Aorta (tissue), 5 donors: ENCODE results near the gene UCMA. TPM values are rescaled to one million over a fixed set of nuclear protein-coding genes. Genes with fewer than 3 reads are reported as not detected.
A peak's percentile ranks its signal among the peaks of the same experiment; 100 is the strongest.
"Not testable (repeated sequence)": the region's sequence is repeated elsewhere in the genome, so short reads cannot be mapped to it uniquely, and the experiment has no call there.

Experiments
- ATAC-seq: fragments of 200-7000 bp; cut with Tn5 transposase; one replicate; pipeline ENCODE4 v1.9.1; 2022; ENCODE audit warnings: moderate library complexity; ENCODE audit not compliant: low FRiP score
- DNase-seq, 2 donors: peaks; one replicate each; pipeline ENCODE4 v3.0.0-alpha.2; 2020
- H3K27ac ChIP-seq, 2 donors: one replicate each; pipeline ENCODE4 v1.5.1; 2013; ENCODE audit warnings: low read length in 2 of 2, mild to moderate bottlenecking in 2 of 2, moderate library complexity in 2 of 2, control low read depth in 1 of 2, inconsistent platforms in 1 of 2, low read depth in 1 of 2
- H3K27me3 ChIP-seq, 2 donors: one replicate each; pipeline ENCODE4 v1.6.1; 2013; ENCODE audit warnings: control low read depth in 1 of 2, low read length in 1 of 2, mild to moderate bottlenecking in 1 of 2, moderate library complexity in 1 of 2; ENCODE audit not compliant: insufficient read depth in 2 of 2, control insufficient read depth in 1 of 2
- H3K36me3 ChIP-seq, 2 donors: one replicate each; pipeline ENCODE4 v1.6.1; 2013; ENCODE audit warnings: control low read depth in 1 of 2, low read length in 1 of 2, mild to moderate bottlenecking in 1 of 2; ENCODE audit not compliant: insufficient read depth in 2 of 2, control insufficient read depth in 1 of 2
- H3K4me1 ChIP-seq, 2 donors: one replicate each; pipeline ENCODE4 v1.6.1; 2013; ENCODE audit warnings: low read length in 2 of 2, control low read depth in 1 of 2, mild to moderate bottlenecking in 1 of 2, moderate library complexity in 1 of 2; ENCODE audit not compliant: insufficient read depth in 2 of 2, control insufficient read depth in 1 of 2
- H3K4me3 ChIP-seq, 2 donors: one replicate each; pipeline ENCODE4 v1.5.1; 2013; ENCODE audit warnings: low read length in 2 of 2, control low read depth in 1 of 2, mild to moderate bottlenecking in 1 of 2
- H3K9me3 ChIP-seq: one replicate; pipeline ENCODE4 v1.6.1; 2013; ENCODE audit warnings: mild to moderate bottlenecking, low read length; ENCODE audit not compliant: control insufficient read depth
- WGBS, 2 donors: extraction: QIAGEN DNeasy Blood & Tissue Kit; methylation state at CpG; one replicate each; pipeline ENCODE4 v1.1.7; 2013; 5-methylcytosine and 5-hydroxymethylcytosine counted together
- intact Hi-C, 2 donors: fragments of 100-400 bp; cut with DNase I; formaldehyde crosslinking; loops; one replicate each; pipeline versions ENCODE4 v1.14.2 to v1.15.0; 2022
- long read RNA-seq, 2 donors: library from polyadenylated mRNA; unstranded; transcript quantifications; one replicate each; pipeline ENCODE4 v2.0.0, GENCODE V29; 2020 to 2021
- polyA plus RNA-seq, 2 donors: library from polyadenylated mRNA; stranded (reverse); fragments of 200-250 nt; gene quantifications; one replicate each; pipeline ENCODE4 v1.2.3, GENCODE V29; 2013
- total RNA-seq, 2 donors: library from RNA; stranded (reverse); fragmentation: NEBNext Ultra II Directional; extraction: Animal tissue kit (Norgen Biotek cat#: 25700); gene quantifications; one replicate each; pipeline ENCODE4 v1.2.1, GENCODE V29; 2021
- donor health status: healthy with polysubstance abuse.
- donor health status: Bipolar disorder and iron deficiency.
- donor health status: DM: no; HTN: no; CAD: no.
- donor health status: DM: no; HTN: no; CAD: no.
- donor health status: DM: yes; HTN: yes; CAD: no.

UCMA gene, protein sequence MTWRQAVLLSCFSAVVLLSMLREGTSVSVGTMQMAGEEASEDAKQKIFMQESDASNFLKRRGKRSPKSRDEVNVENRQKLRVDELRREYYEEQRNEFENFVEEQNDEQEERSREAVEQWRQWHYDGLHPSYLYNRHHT
- total RNA-seq (not detected), polyA plus RNA-seq (not detected)
- long read RNA-seq, donor 1: 0 reads
- long read RNA-seq, donor 2: 0 reads

DNA sequence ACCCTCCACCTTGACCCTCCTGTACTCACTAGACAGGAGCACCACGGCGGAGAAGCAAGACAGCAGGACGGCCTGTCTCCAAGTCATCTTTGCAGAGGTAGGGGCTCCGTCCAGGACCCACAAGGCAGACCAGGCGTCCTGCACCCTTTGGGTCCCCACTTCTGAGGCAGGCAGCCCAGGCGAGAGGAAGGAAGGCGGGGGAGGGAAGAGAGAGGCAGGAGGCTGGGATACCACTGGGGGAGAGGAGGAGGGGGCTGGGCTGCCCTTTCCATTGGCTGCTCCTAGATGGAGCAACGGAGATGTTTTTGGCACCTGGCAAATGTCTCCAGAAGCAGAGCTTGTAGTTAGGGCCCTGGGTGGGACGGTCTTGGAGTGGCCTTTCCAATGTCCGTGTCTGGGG lies at the start of gene UCMA:
Gene UCMA, minus strand, starts transcription at position 203 of the 400 bp plus-strand sequence. Its CDS starts 116 bp downstream, at position 87.
- Histone ChIP-seq H3K27me3 (no peaks in the 10 kb centered on the region), H3K4me3 (no peak within 1 kb of the TSS), H3K4me1 (no peaks in the 10 kb centered on the region), H3K36me3 (no peaks in the 10 kb centered on the region), H3K9me3 (no peaks in the 10 kb centered on the region), H3K27ac (no peak within 1 kb of the TSS)
- ATAC-seq (no peak), DNase-seq (no peak)
- 54 to 61% methylated on average over 10 of the region's 10 CpGs for WGBS, 2 donors
- intact Hi-C loops: no loop called here

DNA sequence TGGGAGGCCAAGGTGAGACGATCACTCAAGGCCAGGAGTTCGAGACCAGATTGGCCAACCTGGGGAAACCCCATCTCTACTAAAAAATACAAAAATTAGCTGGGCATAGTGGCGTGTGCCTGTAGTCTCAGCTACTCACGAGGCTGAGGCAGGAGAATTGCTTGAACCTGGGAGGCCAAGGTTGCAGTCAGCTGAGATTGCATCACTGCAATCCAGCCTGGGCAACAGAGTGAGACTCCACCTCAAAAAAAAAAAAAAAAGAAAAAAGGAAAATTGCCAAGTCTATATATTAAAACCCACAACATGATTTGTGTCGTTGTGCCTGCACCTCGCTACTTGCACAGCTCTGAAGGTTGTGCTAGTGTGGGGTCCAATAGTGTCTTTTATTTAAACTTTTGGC lies 48.2 kb upstream of the UCMA start:
- intact Hi-C loops, H3K27me3 ChIP-seq, H3K4me3 ChIP-seq, H3K27ac ChIP-seq, H3K36me3 ChIP-seq, H3K9me3 ChIP-seq, DNase-seq, H3K4me1 ChIP-seq, ATAC-seq: not testable (repeated sequence)
- 92 to 94% methylated on average over 6 of the region's 6 CpGs for WGBS, 2 donors

DNA sequence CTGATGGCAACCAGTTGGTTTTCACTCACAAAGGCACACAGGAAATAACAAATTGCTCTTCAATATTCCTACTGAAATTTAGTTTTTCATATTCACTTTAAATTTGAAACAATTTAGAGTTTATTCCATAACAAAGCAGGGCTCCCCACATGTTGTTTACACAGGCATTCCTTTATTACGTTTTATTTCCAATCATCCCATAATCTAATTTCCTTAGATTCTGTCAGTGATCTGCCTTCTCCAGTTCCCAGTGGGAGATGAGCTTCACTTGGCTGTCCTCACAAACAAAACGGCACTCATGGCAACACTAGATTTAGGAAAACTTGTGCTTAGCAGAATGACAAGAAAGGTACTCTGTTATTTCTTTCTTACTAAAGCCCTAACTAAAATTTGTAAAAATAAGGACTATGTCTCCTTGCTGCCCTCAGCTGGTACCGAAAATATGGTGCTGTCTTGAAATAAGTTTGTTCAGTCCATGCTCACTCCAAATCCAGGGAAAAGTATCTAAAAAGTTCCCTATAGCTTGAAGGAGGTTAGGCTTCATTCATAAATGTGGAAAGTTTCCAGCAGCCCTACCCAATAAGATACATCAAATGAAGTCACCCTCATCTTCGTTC lies 42.7 kb upstream of the UCMA start:
- intact Hi-C loops: loop anchor here in 1 of 2 donors (5.0 to 10.0 kb wide), 2 partner anchors 70 to 112 kb away; partner anchors contain the start of gene MCM10
- Histone ChIP-seq H3K27me3 (no peaks in the 10 kb centered on the region), H3K27ac (no peak overlapping the region), H3K4me3 (no peak overlapping the region), H3K36me3 (peaks cover 4 to 6% of the 10 kb centered on the region in 2 donors), H3K4me1 (no peaks in the 10 kb centered on the region), H3K9me3 (no peaks in the 10 kb centered on the region)
- DNase-seq: no peak
- 20 to 29% methylated on average over 4 of the region's 4 CpGs for WGBS, 2 donors
- ATAC-seq: no peak

DNA sequence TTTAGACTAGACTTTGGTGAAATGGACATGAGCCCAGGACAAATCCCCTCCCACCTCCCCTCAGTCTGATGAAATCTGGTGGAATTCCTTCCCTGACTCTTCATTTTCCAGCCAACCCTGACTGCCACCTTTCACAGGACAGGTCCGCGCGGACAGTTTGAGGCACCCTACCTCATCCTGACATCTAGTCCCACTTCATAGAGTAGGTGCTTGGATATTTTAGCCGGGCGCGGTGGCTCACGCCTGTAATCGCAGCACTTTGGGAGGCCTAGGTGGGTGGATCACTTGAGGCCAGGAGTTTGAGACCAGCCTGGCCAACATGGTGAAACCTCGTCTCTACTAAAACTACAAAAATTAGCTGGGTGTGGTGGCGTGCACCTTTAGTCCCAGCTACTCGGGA lies 42.0 kb upstream of the UCMA start:
- not testable (repeated sequence) for H3K4me3 ChIP-seq, DNase-seq, H3K4me1 ChIP-seq, ATAC-seq, H3K27me3 ChIP-seq, H3K27ac ChIP-seq, H3K36me3 ChIP-seq, H3K9me3 ChIP-seq
- WGBS, 2 donors: 98 to 99% methylated on average over 11 of the region's 11 CpGs
- intact Hi-C loops: loop anchor here in 1 of 2 donors (5.0 to 10.0 kb wide), 2 partner anchors 69 to 111 kb away; partner anchors contain the start of gene MCM10

DNA sequence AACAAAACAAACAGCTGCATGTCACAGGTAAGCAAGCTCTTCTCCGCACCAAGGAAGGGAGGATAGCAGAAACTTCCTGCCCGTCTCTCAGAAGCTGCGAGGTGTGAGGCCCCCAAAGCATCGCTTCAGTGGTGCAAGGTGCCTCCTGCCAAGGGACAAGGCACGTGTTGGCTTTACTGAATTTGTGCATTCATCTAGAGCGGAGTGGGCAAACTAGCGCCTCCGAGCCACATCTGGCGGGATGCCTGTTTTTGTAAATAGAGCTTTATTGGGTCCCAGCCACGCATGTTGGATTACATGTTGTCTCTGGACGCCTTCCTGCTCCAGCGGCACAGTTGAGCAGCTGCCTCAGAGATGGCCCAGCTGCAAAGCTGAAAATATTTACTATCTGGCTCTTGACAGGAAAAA lies 38.0 kb upstream of the UCMA start:
- ATAC-seq: peak; percentile 74

DNA sequence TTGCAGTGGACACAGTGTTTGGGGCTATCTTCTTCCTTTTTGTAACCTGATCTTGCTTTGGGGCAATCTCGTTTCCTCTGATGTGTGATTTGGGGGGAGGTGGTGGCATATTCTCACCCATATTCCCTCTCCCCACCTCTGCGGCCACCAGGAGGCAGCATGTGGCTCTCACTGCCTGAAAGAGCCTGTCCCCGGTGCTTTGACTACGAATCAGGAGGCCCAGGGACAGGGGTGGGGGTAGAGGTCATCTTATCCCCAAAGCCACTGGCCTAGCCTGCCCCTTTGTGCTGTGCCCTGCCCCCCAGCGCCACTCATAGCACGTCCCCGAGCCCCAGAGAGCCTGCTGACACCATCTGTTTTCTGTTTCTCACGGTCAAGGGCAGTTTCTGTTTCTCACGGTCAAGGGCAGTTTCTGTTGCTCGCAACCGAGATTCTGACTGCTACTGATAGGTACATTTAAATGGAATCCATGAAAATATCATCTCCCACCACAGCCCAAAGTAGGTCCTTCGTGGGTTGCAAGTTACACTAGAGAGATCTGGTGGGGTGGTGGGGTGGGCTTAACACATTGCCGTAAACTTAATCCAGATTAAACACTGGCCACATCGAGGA lies 37.5 kb upstream of the UCMA start:
- peaks cover 0 to 2% of the 10 kb centered on the region in 2 donors for H3K4me1 ChIP-seq

More for the DNA sequence above, 38.0 kb upstream of the UCMA start:
- Histone ChIP-seq H3K27ac (no peak overlapping the region), H3K4me3 (no peak overlapping the region), H3K4me1 (peaks cover 0 to 2% of the 10 kb centered on the region in 2 donors), H3K36me3 (no peaks in the 10 kb centered on the region), H3K9me3 (no peaks in the 10 kb centered on the region), H3K27me3 (no peaks in the 10 kb centered on the region)
- intact Hi-C loops: loop anchor here in 1 of 2 donors (10.0 kb wide), 1 partner anchor 107 kb away; the partner anchor contains the start of gene MCM10
- 10 to 12% methylated on average over 12 of the region's 12 CpGs for WGBS, 2 donors
- peak in 1 of 2 donors; percentile 56 for DNase-seq

DNA sequence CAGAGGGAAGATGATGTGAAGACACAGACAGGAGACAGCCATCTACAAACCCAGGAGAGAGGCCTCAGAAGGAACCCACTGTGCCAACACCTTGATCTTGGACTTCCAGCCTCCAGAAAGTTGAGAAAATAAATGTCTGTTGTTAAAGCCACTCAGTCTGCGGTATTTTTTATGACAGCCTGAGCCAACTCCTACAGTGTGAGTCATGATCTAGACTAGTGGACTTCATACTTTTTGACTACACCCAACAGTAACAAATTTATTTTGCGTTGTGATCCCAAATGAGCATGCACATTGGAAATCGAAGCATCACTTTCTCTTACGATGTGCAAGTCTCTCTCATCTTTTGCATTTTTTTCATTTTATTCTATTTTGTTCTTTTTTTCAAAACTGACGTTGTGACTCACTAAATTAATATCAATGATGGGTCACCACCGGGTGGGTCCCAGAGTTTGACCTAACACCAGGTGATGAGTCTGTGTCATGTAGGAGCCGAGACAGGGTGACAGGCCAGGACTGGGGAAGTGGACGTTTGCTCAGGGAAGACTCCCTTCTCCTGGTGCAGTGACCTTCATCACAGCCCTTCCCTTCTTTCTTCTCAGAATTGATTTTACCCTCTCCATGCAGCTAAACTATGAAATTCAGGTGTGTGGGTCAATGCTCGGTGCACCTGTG lies 36.8 kb upstream of the UCMA start:
- no peak overlapping the region for H3K27ac ChIP-seq
- H3K27me3 ChIP-seq: no peaks in the 10 kb centered on the region
- no peaks in the 10 kb centered on the region for H3K9me3 ChIP-seq
- DNase-seq (no peak), ATAC-seq (peak; percentile 55)
- intact Hi-C loops: loop anchor here in 1 of 2 donors (10.0 kb wide), 1 partner anchor 106 kb away; the partner anchor contains the start of gene MCM10
- 54% methylated on average over 9 of the region's 9 CpGs for WGBS, 2 donors
- H3K4me1 ChIP-seq: peaks cover 0 to 2% of the 10 kb centered on the region in 2 donors
- no peak overlapping the region for H3K4me3 ChIP-seq
- no peaks in the 10 kb centered on the region for H3K36me3 ChIP-seq

More for the DNA sequence above, 37.5 kb upstream of the UCMA start:
- ATAC-seq: peak; percentile 53
- no peak overlapping the region for H3K4me3 ChIP-seq
- intact Hi-C loops: loop anchor here in 1 of 2 donors (10.0 kb wide), 1 partner anchor 107 kb away; the partner anchor contains the start of gene MCM10
- H3K36me3 ChIP-seq: no peaks in the 10 kb centered on the region
- H3K27me3 ChIP-seq: no peaks in the 10 kb centered on the region
- peak in 1 of 2 donors; percentile 76 for DNase-seq
- H3K27ac ChIP-seq: no peak overlapping the region
- WGBS, 2 donors: 35 to 36% methylated on average over 14 of the region's 14 CpGs
- H3K9me3 ChIP-seq: no peaks in the 10 kb centered on the region

DNA sequence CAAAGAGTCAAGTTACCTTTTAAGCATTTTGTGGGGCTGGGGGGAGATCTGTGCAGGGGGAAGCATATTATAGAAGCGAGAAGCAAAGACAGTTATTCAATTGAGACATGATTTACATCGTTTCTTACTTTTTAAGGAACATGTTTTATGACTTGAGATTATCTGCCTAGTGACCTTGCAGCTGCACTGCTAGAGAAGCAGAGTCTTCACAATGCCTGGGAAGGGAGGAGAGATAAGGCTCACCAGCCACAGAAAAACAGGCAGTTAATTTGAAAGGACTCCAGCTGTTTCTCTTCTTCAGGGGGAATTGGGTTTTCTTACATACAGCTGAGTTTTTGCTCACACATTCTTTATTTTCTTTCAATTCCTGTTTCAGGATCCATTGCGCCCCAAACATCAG lies 34.7 kb upstream of the UCMA start:
- DNase-seq (no peak), ATAC-seq (no peak)
- Histone ChIP-seq H3K4me1 (peaks cover 0 to 2% of the 10 kb centered on the region in 2 donors), H3K4me3 (no peak overlapping the region), H3K9me3 (no peaks in the 10 kb centered on the region), H3K36me3 (no peaks in the 10 kb centered on the region), H3K27ac (no peak overlapping the region), H3K27me3 (no peaks in the 10 kb centered on the region)
- WGBS, 2 donors: 58 to 88% methylated on average over 3 of the region's 3 CpGs
- intact Hi-C loops: no loop called here
